IPS-NIHi11 (cell line): Measurements from ENCODE around the gene FAM83D.

Source experiments
- DNase-seq: peaks from one replicate; pipeline ENCODE4 v3.0.0; 2012; ENCODE audit warnings: mixed read lengths, low spot score

The FAM83D gene

GRCh38 chr20:38926142-38926933 lies at the start of gene FAM83D:
FAM83D (plus strand) TSS chr20:38926417; CDS start chr20:38926443, 26 bp downstream.
- peak; percentile 100 for DNase-seq

GRCh38 chr20:38877483-38877882 lies 48.7 kb upstream of the FAM83D start:
- DNase-seq: no peak

- DNase-seq: peak; percentile 87
These were observed 47.4 kb upstream of the FAM83D start for GRCh38 chr20:38878866-38879265.

- no peak for DNase-seq
These were observed 45.1 kb upstream of the FAM83D start for GRCh38 chr20:38880952-38881735.

GRCh38 chr20:38881806-38882440 lies 44.3 kb upstream of the FAM83D start:
- DNase-seq: no peak

- DNase-seq: no peak
These were observed 43.6 kb upstream of the FAM83D start for GRCh38 chr20:38882600-38882999.

GRCh38 chr20:38883081-38883980 lies 42.9 kb upstream of the FAM83D start:
- no peak for DNase-seq

GRCh38 chr20:38883981-38884733 lies 42.1 kb upstream of the FAM83D start:
- no peak for DNase-seq

- DNase-seq: no peak
These were observed 40.9 kb upstream of the FAM83D start for GRCh38 chr20:38885357-38885756.

- no peak for DNase-seq
These were observed 38.0 kb upstream of the FAM83D start for GRCh38 chr20:38888059-38888831.

GRCh38 chr20:38889050-38889449 lies 37.2 kb upstream of the FAM83D start:
- no peak for DNase-seq

GRCh38 chr20:38889792-38890496 lies 36.3 kb upstream of the FAM83D start:
- no peak for DNase-seq

- DNase-seq: no peak
These were observed 35.8 kb upstream of the FAM83D start for GRCh38 chr20:38890497-38890818.

GRCh38 chr20:38892091-38892981 lies 33.9 kb upstream of the FAM83D start:
- DNase-seq: no peak

- no peak for DNase-seq
These were observed 33.1 kb upstream of the FAM83D start for GRCh38 chr20:38893056-38893564.

GRCh38 chr20:38893565-38894090 lies 32.6 kb upstream of the FAM83D start:
- peak; percentile 96 for DNase-seq

GRCh38 chr20:38894091-38894847 lies 31.9 kb upstream of the FAM83D start:
- no peak for DNase-seq
